Activated CD4-positive, alpha-beta T cell treated with anti-CD3 and anti-CD28 coated beads, Interleukin-2, amount 10 ng/mL, durations not matched to agents 7 days and 5 days (primary cell): ENCODE measurements around the gene HABP4. TPM values are rescaled to one million over a fixed set of nuclear protein-coding genes. Genes with fewer than 3 reads are reported as not detected.

Source experiments
- CTCF ChIA-PET: fragments of 350-600 bp; sonication (Branson Sonifier 250); formaldehyde crosslinking; loops from one replicate; lab custom pipeline; 2021; ENCODE audit warnings: antibody characterized with exemption; lab: Charles Lee
- POLR2A ChIA-PET: fragments of 350-600 bp; sonication (Branson Sonifier 250); formaldehyde crosslinking; loops from one replicate; lab custom pipeline; 2021; ENCODE audit warnings: antibody characterized with exemption; lab: Charles Lee
- DNase-seq: peaks from one replicate; pipeline ENCODE4 v3.0.0-alpha.2; 2020
- H3K27ac Mint-ChIP-seq: one replicate; pipeline ENCODE4 v1.8.0; 2021; ENCODE audit warnings: mild to moderate bottlenecking, moderate library complexity, mixed read lengths
- H3K27me3 Mint-ChIP-seq: one replicate; pipeline ENCODE4 v1.8.0; 2021; ENCODE audit warnings: mixed read lengths
- H3K36me3 Mint-ChIP-seq: one replicate; pipeline ENCODE4 v1.8.0; 2021; ENCODE audit warnings: low read depth, mixed read lengths
- H3K4me1 Mint-ChIP-seq: one replicate; pipeline ENCODE4 v1.8.0; 2021; ENCODE audit warnings: mixed read lengths
- H3K4me3 Mint-ChIP-seq: one replicate; pipeline ENCODE4 v1.8.0; 2021; ENCODE audit warnings: mild to moderate bottlenecking, moderate library complexity, mixed read lengths
- H3K9me3 Mint-ChIP-seq: one replicate; pipeline ENCODE4 v1.8.0; 2021; ENCODE audit warnings: mixed read lengths
- total RNA-seq, 2 experiments: library from RNA; stranded (reverse); gene quantifications; one replicate each; pipeline ENCODE4 v1.2.3, GENCODE V29; 2021

Gene HABP4
- total RNA-seq, 2 experiments from 2014 or later = 5.0 to 6.1 TPM

GRCh38 chr9:96441798-96442445, 8.0 kb upstream of the HABP4 start:
- Mint-ChIP-seq H3K36me3 (no peaks in the 10 kb centered on the region), H3K9me3 (no peaks in the 10 kb centered on the region), H3K4me1 (no peaks in the 10 kb centered on the region), H3K27me3 (no peaks in the 10 kb centered on the region), H3K4me3 (no peak overlapping the region), H3K27ac (no peak overlapping the region)
- ChIA-PET CTCF (interaction anchor here (0.5 to 1.5 kb wide), 18 partner anchors 8 to 1554 kb away, joined by 3 to 6 read pairs (median 3); partner anchors contain the start of genes HABP4 and PRXL2C), POLR2A (no interaction called here)
- peak; percentile 50 for DNase-seq

- Mint-ChIP-seq H3K36me3 (no peaks in the 10 kb centered on the region), H3K27me3 (peaks cover 3% of the 10 kb centered on the region), H3K4me3 (no peak overlapping the region), H3K27ac (no peak overlapping the region), H3K4me1 (no peaks in the 10 kb centered on the region), H3K9me3 (no peaks in the 10 kb centered on the region)
- CTCF ChIA-PET = interaction anchor here (0.5 to 1.5 kb wide), 17 partner anchors 8 to 1553 kb away, joined by 3 to 6 read pairs (median 3); partner anchors contain the start of genes HABP4 and PRXL2C
- DNase-seq = no peak
- POLR2A ChIA-PET = no interaction called here
Measured at GRCh38 chr9:96442491-96442890, 7.5 kb upstream of the HABP4 start.

DNA sequence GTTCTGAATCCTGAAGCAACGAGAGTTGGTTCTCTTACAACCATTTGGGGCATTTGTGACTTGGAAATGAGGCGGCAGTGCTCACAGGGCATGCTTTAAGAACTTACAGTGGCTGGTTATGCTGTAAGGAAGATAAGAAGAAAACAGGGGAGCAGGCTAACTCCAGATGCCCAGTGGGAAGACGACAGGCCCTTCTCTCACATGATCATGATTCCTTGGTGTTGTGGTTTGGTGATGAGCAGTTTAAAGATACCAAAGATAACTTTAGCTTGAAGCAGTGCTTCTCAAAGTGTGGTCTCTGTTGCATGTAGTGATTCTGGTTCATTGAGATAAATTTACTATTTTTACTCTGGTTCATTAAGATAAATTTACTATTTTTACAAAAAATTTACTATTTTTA, 2.6 kb upstream of the HABP4 start:
- CTCF ChIA-PET = no interaction called here
- Mint-ChIP-seq H3K4me3 (no peak overlapping the region), H3K4me1 (peaks cover 17% of the 10 kb centered on the region), H3K36me3 (no peaks in the 10 kb centered on the region), H3K9me3 (no peaks in the 10 kb centered on the region), H3K27ac (no peak overlapping the region), H3K27me3 (peaks cover 23% of the 10 kb centered on the region)
- no peak for DNase-seq
- POLR2A ChIA-PET = no interaction called here

- POLR2A ChIA-PET = no interaction called here
- no peak for DNase-seq
- no peaks in the 10 kb centered on the region for H3K9me3 Mint-ChIP-seq
- CTCF ChIA-PET = interaction anchor here (1.1 kb wide), 1 partner anchor 10 kb away, joined by 3 read pairs; no protein-coding TSS in a partner anchor
- peaks cover 21% of the 10 kb centered on the region for H3K4me1 Mint-ChIP-seq
- no peak overlapping the region for H3K4me3 Mint-ChIP-seq
- peaks cover 23% of the 10 kb centered on the region for H3K27me3 Mint-ChIP-seq
- no peak overlapping the region for H3K27ac Mint-ChIP-seq
- no peaks in the 10 kb centered on the region for H3K36me3 Mint-ChIP-seq
Measured at GRCh38 chr9:96448546-96449170, 1.3 kb upstream of the HABP4 start.

DNA sequence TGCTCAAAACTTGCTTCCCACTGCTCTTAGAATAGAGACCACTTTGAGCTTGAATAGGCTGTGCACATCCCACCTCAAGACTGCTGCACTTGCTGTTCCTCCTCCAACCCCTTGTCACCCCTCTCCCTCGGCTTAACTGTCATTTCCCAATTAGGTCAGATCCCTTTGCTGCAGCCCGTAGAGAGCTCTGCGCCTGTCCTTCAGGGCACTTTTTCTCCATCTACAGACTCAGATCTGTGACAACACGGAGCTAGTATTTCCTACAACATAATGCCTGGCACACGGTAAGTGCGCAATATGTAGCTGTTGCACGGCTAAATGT, 485 bp upstream of the HABP4 start:
- Mint-ChIP-seq H3K36me3 (no peaks in the 10 kb centered on the region), H3K4me3 (peak overlapping the region; percentile 76), H3K4me1 (peaks cover 22% of the 10 kb centered on the region), H3K27ac (peak overlapping the region; percentile 59), H3K9me3 (no peaks in the 10 kb centered on the region), H3K27me3 (peaks cover 23% of the 10 kb centered on the region)
- POLR2A ChIA-PET = interaction anchor here (0.6 kb wide), 1 partner anchor 27 kb away, joined by 4 read pairs; no protein-coding TSS in a partner anchor
- DNase-seq = no peak
- CTCF ChIA-PET = interaction anchor here (0.6 to 2.0 kb wide), 12 partner anchors 9 to 121 kb away, joined by 3 to 10 read pairs (median 4); no protein-coding TSS in a partner anchor

- DNase-seq = peak; percentile 35
- H3K27me3 Mint-ChIP-seq = peaks cover 23% of the 10 kb centered on the region
- no peaks in the 10 kb centered on the region for H3K36me3 Mint-ChIP-seq
- H3K27ac Mint-ChIP-seq = peak overlapping the region; percentile 87
- no peaks in the 10 kb centered on the region for H3K9me3 Mint-ChIP-seq
- CTCF ChIA-PET = interaction anchor here (0.6 to 2.0 kb wide), 7 partner anchors 9 to 26 kb away, joined by 3 to 10 read pairs (median 4); no protein-coding TSS in a partner anchor
- POLR2A ChIA-PET = no interaction called here
- peaks cover 22% of the 10 kb centered on the region for H3K4me1 Mint-ChIP-seq
- peak overlapping the region; percentile 83 for H3K4me3 Mint-ChIP-seq
Measured at GRCh38 chr9:96450613-96451528, 902 bp downstream of the HABP4 start.

GRCh38 chr9:96453625-96454024, 3.7 kb downstream of the HABP4 start:
- peaks cover 22% of the 10 kb centered on the region for H3K4me1 Mint-ChIP-seq
- H3K27ac Mint-ChIP-seq = no peak overlapping the region
- DNase-seq = no peak
- no peaks in the 10 kb centered on the region for H3K36me3 Mint-ChIP-seq
- H3K9me3 Mint-ChIP-seq = no peaks in the 10 kb centered on the region
- CTCF ChIA-PET = interaction anchor here (1.1 kb wide), 1 partner anchor 13 kb away, joined by 3 read pairs; no protein-coding TSS in a partner anchor
- POLR2A ChIA-PET = no interaction called here
- no peak overlapping the region for H3K4me3 Mint-ChIP-seq
- peaks cover 9% of the 10 kb centered on the region for H3K27me3 Mint-ChIP-seq

DNA sequence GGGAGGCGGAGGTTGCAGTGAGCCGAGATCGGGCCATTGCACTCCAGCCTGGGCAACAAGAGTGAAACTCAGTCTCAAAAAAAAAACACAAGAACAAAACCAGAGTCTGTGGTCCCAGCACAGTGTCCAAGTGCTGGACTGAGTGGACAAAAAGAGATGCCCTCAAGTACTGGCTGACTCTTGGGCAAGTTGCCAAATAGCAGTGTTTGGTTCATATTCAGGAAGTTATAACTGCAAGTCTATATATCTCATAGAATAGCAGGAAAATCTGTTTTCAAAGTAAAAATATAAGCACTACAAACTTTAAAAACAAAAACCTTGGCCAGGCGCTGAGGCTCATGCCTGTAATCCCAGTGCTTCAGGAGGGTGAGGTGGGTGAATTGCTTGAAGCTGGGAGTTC, 7.3 kb downstream of the HABP4 start:
- Mint-ChIP-seq H3K36me3 (peaks cover 5% of the 10 kb centered on the region), H3K9me3 (no peaks in the 10 kb centered on the region), H3K27ac (no peak overlapping the region), H3K4me1 (peaks cover 10% of the 10 kb centered on the region), H3K27me3 (no peaks in the 10 kb centered on the region), H3K4me3 (no peak overlapping the region)
- ChIA-PET CTCF (interaction anchor here (1.5 kb wide), 1 partner anchor 7 kb away, joined by 3 read pairs; the partner anchor contains the start of gene HABP4), POLR2A (no interaction called here)
- no peak for DNase-seq

DNA sequence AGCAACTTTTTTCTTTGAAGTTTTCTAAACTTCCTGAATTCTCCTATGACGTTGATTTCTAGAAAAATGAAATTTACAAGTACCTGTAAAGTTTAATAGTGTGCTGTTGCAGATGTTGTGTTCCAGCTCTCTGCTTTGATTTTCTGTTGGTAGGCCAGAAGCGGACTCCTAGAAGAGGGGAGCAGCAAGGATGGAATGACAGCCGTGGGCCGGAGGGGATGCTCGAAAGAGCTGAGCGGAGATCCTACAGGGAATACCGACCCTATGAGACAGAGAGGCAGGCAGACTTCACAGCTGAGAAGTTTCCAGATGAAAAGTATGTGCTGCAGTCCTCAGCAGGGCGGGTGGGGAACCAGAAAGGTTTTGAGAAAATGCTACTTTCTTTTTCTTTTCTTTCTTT, 8.3 kb downstream of the HABP4 start:
- Mint-ChIP-seq H3K9me3 (no peaks in the 10 kb centered on the region), H3K36me3 (peaks cover 5% of the 10 kb centered on the region), H3K4me1 (peaks cover 6% of the 10 kb centered on the region), H3K27ac (no peak overlapping the region), H3K4me3 (no peak overlapping the region), H3K27me3 (no peaks in the 10 kb centered on the region)
- ChIA-PET CTCF (interaction anchor here (1.5 kb wide), 1 partner anchor 8 kb away, joined by 3 read pairs; the partner anchor contains the start of gene HABP4), POLR2A (no interaction called here)
- no peak for DNase-seq

DNA sequence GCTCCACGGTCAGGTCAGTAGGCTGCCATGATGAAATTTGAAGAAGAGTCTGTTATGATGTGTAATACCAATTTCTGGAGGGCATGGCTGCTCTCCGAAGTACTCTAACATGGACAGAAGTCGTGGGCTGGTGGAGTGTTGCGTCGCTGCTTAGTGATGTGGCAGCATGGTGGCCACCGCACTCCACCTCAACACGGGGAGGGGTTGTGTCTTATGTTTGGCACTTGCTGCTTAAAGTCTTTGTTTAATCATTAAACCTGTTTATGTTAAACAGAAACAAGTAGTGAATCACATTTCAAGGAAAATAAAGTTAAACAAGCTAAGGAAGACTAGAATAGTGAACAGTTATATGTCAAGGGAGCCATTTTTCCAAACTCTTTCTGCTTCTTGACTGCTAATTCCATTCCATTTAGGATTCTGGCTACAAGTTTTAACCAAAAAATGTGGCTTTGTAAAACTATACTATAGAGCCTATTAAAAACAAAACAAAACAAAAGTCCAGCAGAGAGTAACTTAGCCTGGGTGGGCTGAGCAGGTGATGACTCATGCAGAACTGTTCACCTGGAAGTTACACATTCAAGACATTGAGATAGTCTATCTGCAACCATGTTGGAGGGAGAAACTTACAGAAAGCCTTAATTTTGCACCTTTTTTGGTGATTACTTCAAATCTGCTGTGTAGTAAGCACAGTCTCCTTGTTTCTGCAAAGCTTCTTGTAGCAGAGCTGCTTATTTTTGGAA, 9.5 kb downstream of the HABP4 start:
- H3K4me3 Mint-ChIP-seq = no peak overlapping the region
- no peaks in the 10 kb centered on the region for H3K27me3 Mint-ChIP-seq
- POLR2A ChIA-PET = no interaction called here
- H3K27ac Mint-ChIP-seq = no peak overlapping the region
- CTCF ChIA-PET = interaction anchor here (1.1 to 1.2 kb wide), 2 partner anchors 9 to 10 kb away, joined by 3 to 6 read pairs; partner anchors contain the start of gene HABP4
- H3K9me3 Mint-ChIP-seq = no peaks in the 10 kb centered on the region
- DNase-seq = no peak
- H3K4me1 Mint-ChIP-seq = peaks cover 4% of the 10 kb centered on the region
- H3K36me3 Mint-ChIP-seq = peaks cover 5% of the 10 kb centered on the region

DNA sequence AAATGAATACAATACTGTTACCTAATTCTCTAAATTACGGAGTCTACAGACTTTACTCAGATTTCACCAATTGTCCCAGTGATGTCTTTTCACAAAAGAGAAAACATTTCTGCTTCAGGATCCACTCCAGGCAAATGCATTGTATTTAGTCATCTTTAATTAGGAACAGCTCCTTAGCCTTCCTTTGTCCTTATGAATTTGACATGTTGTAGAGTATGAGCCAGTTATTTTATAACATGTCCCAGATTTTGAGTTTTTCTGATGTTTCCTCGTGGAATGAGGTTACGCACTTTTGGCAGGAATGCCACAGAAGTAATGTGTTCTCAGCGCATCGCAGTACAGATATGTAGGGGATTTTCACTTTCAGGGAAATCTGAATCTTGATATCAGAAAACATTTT, 10.5 kb downstream of the HABP4 start:
- Mint-ChIP-seq H3K4me3 (no peak overlapping the region), H3K9me3 (no peaks in the 10 kb centered on the region), H3K4me1 (peaks cover 4% of the 10 kb centered on the region), H3K27ac (no peak overlapping the region), H3K36me3 (peaks cover 5% of the 10 kb centered on the region), H3K27me3 (no peaks in the 10 kb centered on the region)
- ChIA-PET CTCF (interaction anchor here (0.6 to 1.2 kb wide), 3 partner anchors 10 to 78 kb away, joined by 3 to 6 read pairs (median 5); partner anchors contain the start of gene HABP4), POLR2A (no interaction called here)
- no peak for DNase-seq

DNA sequence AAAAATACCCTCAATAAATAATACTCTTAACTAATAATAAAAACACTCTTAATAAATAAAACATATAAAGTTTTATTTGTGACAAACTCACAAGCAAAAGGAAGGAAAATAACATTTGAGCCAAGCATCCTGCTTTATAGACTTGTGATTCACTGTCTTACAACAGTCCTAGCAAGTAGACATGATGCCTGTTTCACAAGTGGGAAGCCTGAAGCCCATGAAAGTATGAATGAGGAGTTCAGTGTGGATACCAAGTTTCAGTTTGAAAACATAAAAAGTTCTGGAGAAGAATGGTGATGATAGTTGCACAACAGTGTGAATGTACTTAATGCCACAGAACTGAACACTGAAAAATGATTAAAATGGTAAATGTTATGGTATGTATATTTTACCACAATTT, 10.9 kb downstream of the HABP4 start:
- H3K4me3 Mint-ChIP-seq = no peak overlapping the region
- POLR2A ChIA-PET = no interaction called here
- peaks cover 4% of the 10 kb centered on the region for H3K4me1 Mint-ChIP-seq
- H3K27me3 Mint-ChIP-seq = no peaks in the 10 kb centered on the region
- CTCF ChIA-PET = interaction anchor here (0.6 to 1.0 kb wide), 2 partner anchors 19 to 79 kb away, joined by 3 to 5 read pairs; no protein-coding TSS in a partner anchor
- H3K36me3 Mint-ChIP-seq = peaks cover 5% of the 10 kb centered on the region
- H3K27ac Mint-ChIP-seq = no peak overlapping the region
- DNase-seq = no peak
- no peaks in the 10 kb centered on the region for H3K9me3 Mint-ChIP-seq
